NT2/D1 (cell line): Measurements from ENCODE around the gene CACNA1I.

Source experiments
- SUZ12 ChIP-seq: IDR thresholded peaks from 2 replicates; pipeline ENCODE4 v1.6.1; 2011; ENCODE audit not compliant: insufficient read length, insufficient read depth; ENCODE audit errors: extremely low read depth
- YY1 ChIP-seq: IDR thresholded peaks from 2 replicates; pipeline ENCODE4 v1.6.1; 2011; ENCODE audit not compliant: insufficient read length, insufficient read depth
- ZNF274 ChIP-seq: IDR thresholded peaks from 2 replicates; pipeline ENCODE4 v1.6.1; 2011; ENCODE audit warnings: mild to moderate bottlenecking, low read depth, low read length

- TF ChIP-seq YY1, result no peak
- TF ChIP-seq ZNF274, result no peak
- TF ChIP-seq SUZ12, result no peak
These were observed 1.5 kb upstream of the CACNA1I start for GRCh38 chr22:39569066-39569465.
